ENCODE results near the gene FRK. TPM values are rescaled to one million over a fixed set of nuclear protein-coding genes. Genes with fewer than 3 reads are reported as not detected.

FRK gene
- total RNA-seq, 2 experiments from 2014 or later, result not detected

- H3K4me3 ChIP-seq (ENCODE audit: low read length), result no peak overlapping the region
- no peaks in the 10 kb centered on the region for H3K4me1 ChIP-seq (ENCODE audit: insufficient read depth, low read length)
- no peaks in the 10 kb centered on the region for H3K36me3 ChIP-seq (ENCODE audit: insufficient read depth, low read length)
- no peak overlapping the region for H3K4me3 Mint-ChIP-seq
- H3K27me3 ChIP-seq (ENCODE audit: control insufficient read depth in 1 of 2, insufficient read depth in 2 of 2, low read length in 2 of 2), result peaks cover 0 to 2% of the 10 kb centered on the region in 2 experiments
- H3K4me1 Mint-ChIP-seq (ENCODE audit: low read depth), result no peaks in the 10 kb centered on the region
- intact Hi-C loops (cut with DNase I, micrococcal nuclease), result no loop called here
- DNase-seq (no peak), ATAC-seq (ENCODE audit: poor library complexity) (no peak)
- ChIA-PET POLR2A (no interaction called here), CTCF (no interaction called here)
- H3K9me3 ChIP-seq (ENCODE audit: control insufficient read depth in 1 of 2, insufficient read depth in 1 of 2, low read length in 2 of 2), result no peaks in the 10 kb centered on the region
- no peaks in the 10 kb centered on the region for H3K9me3 Mint-ChIP-seq
- TF ChIP-seq CTCF (IDR thresholded peaks at IDR 0.05), result no peak
- no peaks in the 10 kb centered on the region for H3K36me3 Mint-ChIP-seq (ENCODE audit: low read depth)
- H3K27ac Mint-ChIP-seq, result no peak overlapping the region
- peaks cover 11% of the 10 kb centered on the region for H3K27me3 Mint-ChIP-seq
- no peak overlapping the region for H3K27ac ChIP-seq (ENCODE audit: low read depth in 1 of 2, low read length in 2 of 2)
These were observed 26.8 kb upstream of the FRK start for GRCh38 chr6:116087437-116088027.

GRCh38 chr6:116084284-116084683, 23.6 kb upstream of the FRK start:
- H3K4me3 ChIP-seq (ENCODE audit: low read length), result no peak overlapping the region
- DNase-seq (no peak), ATAC-seq (ENCODE audit: poor library complexity) (no peak)
- H3K27ac Mint-ChIP-seq, result no peak overlapping the region
- H3K36me3 ChIP-seq (ENCODE audit: insufficient read depth, low read length), result no peaks in the 10 kb centered on the region
- no peak overlapping the region for H3K27ac ChIP-seq (ENCODE audit: low read depth in 1 of 2, low read length in 2 of 2)
- ChIA-PET CTCF (no interaction called here), POLR2A (interaction anchor here (0.7 kb wide), 1 partner anchor 27 kb away, joined by 3 read pairs; no protein-coding TSS in a partner anchor)
- no peaks in the 10 kb centered on the region for H3K9me3 Mint-ChIP-seq
- no peak for TF ChIP-seq CTCF (IDR thresholded peaks at IDR 0.05)
- no peaks in the 10 kb centered on the region for H3K4me1 ChIP-seq (ENCODE audit: insufficient read depth, low read length)
- no peaks in the 10 kb centered on the region for H3K9me3 ChIP-seq (ENCODE audit: control insufficient read depth in 1 of 2, insufficient read depth in 1 of 2, low read length in 2 of 2)
- no peaks in the 10 kb centered on the region for H3K36me3 Mint-ChIP-seq (ENCODE audit: low read depth)
- H3K4me3 Mint-ChIP-seq, result no peak overlapping the region
- no peaks in the 10 kb centered on the region for H3K4me1 Mint-ChIP-seq (ENCODE audit: low read depth)
- intact Hi-C loops (cut with DNase I, micrococcal nuclease), result no loop called here
- peaks cover 0 to 7% of the 10 kb centered on the region in 2 experiments for H3K27me3 ChIP-seq (ENCODE audit: control insufficient read depth in 1 of 2, insufficient read depth in 2 of 2, low read length in 2 of 2)
- peaks cover 25% of the 10 kb centered on the region for H3K27me3 Mint-ChIP-seq

GRCh38 chr6:116083052-116083451, 22.4 kb upstream of the FRK start:
- ChIA-PET POLR2A (no interaction called here), CTCF (no interaction called here)
- Mint-ChIP-seq H3K27ac (no peak overlapping the region), H3K27me3 (peaks cover 36% of the 10 kb centered on the region), H3K4me3 (no peak overlapping the region), H3K4me1 (ENCODE audit: low read depth) (no peaks in the 10 kb centered on the region), H3K9me3 (no peaks in the 10 kb centered on the region), H3K36me3 (ENCODE audit: low read depth) (no peaks in the 10 kb centered on the region)
- Histone ChIP-seq H3K9me3 (ENCODE audit: control insufficient read depth in 1 of 2, insufficient read depth in 1 of 2, low read length in 2 of 2) (no peaks in the 10 kb centered on the region), H3K36me3 (ENCODE audit: insufficient read depth, low read length) (no peaks in the 10 kb centered on the region), H3K4me1 (ENCODE audit: insufficient read depth, low read length) (no peaks in the 10 kb centered on the region), H3K27me3 (ENCODE audit: control insufficient read depth in 1 of 2, insufficient read depth in 2 of 2, low read length in 2 of 2) (peaks cover 0 to 7% of the 10 kb centered on the region in 2 experiments), H3K27ac (ENCODE audit: low read depth in 1 of 2, low read length in 2 of 2) (no peak overlapping the region), H3K4me3 (ENCODE audit: low read length) (no peak overlapping the region)
- DNase-seq, result no peak
- intact Hi-C loops (cut with DNase I, micrococcal nuclease), result no loop called here
- no peak for TF ChIP-seq CTCF (IDR thresholded peaks at IDR 0.05)
- ATAC-seq (ENCODE audit: poor library complexity), result no peak
